HepG2 (cell line): ENCODE measurements around the gene HAGH. TPM values are rescaled to one million over a fixed set of nuclear protein-coding genes. Genes with fewer than 3 reads are reported as not detected.

Source experiments
- HNF4A ChIP-seq: sonication (generic); formaldehyde crosslinking; IDR thresholded peaks from 2 replicates; pipeline ENCODE4 v1.4.0; 2020; ENCODE audit warnings: missing genetic modification reagents
- KLF16 ChIP-seq, 2 experiments: sonication (generic) in 1 of 2; formaldehyde crosslinking in 1 of 2; IDR thresholded peaks; 2 replicates each; pipeline versions ENCODE4 v1.6.1 to v1.8.0; 2016 to 2023; ENCODE audit warnings: missing genetic modification reagents in 2 of 2, missing compliant biosample characterization in 1 of 2
- NR3C1 ChIP-seq: sonication (generic); formaldehyde crosslinking; IDR thresholded peaks from 2 replicates; pipeline ENCODE4 v1.4.0; 2020; ENCODE audit warnings: missing genetic modification reagents
- POGK ChIP-seq: sonication (generic); formaldehyde crosslinking; conservative IDR thresholded peaks from 2 replicates; pipeline ENCODE4 v1.8.0; 2022; ENCODE audit warnings: mild to moderate bottlenecking, moderate library complexity, missing genetic modification reagents
- POLR2AphosphoS2 ChIP-seq: IDR thresholded peaks from 2 replicates; pipeline ENCODE4 v1.6.1; 2011; ENCODE audit warnings: low read depth, low read length, improper control_type of control experiment
- TMF1 ChIP-seq: sonication (generic); formaldehyde crosslinking; IDR thresholded peaks from 2 replicates; pipeline ENCODE4 v1.8.1; 2022; ENCODE audit warnings: low read depth, missing genetic modification reagents
- ZNF331 ChIP-seq: sonication (generic); formaldehyde crosslinking; IDR thresholded peaks from 2 replicates; pipeline ENCODE4 v1.4.0; 2020; ENCODE audit warnings: missing genetic modification reagents
- ZNF501 ChIP-seq: sonication (generic); formaldehyde crosslinking; IDR thresholded peaks from 2 replicates; pipeline ENCODE4 v1.5.1; 2020; ENCODE audit warnings: mild to moderate bottlenecking, moderate library complexity, missing genetic modification reagents
- ZNF761 ChIP-seq: sonication (generic); formaldehyde crosslinking; conservative IDR thresholded peaks from 2 replicates; pipeline ENCODE4 v1.4.0; 2020; ENCODE audit warnings: mild to moderate bottlenecking, missing genetic modification reagents
- polyA plus RNA-seq, 8 experiments: library from polyadenylated mRNA; depleted of rRNA in 3 of 8; stranded (reverse) in 7 of 8; unstranded in 1 of 8; fragments of >200 nt; fragmentation: Illumina TruSeq in 4 of 8; extraction: Trizol in 4 of 8; gene quantifications; 2 replicates each; pipeline versions ENCODE4 v1.2.1 to v1.2.3, GENCODE V29; 2011 to 2016; ENCODE audit warnings: low read depth in 4 of 8, missing spikeins in 1 of 8, mixed read lengths in 1 of 8; ENCODE audit not compliant: insufficient read depth in 1 of 8
- total RNA-seq, 5 experiments: library from RNA; depleted of rRNA; stranded (reverse); fragments of >200 nt; fragmentation: Illumina TruSeq; extraction: Trizol; gene quantifications; 2 replicates each; pipeline ENCODE4 v1.2.3, GENCODE V29; 2016; ENCODE audit warnings: low read depth in 1 of 5
- TF ChIP-seq, protein P1 (sequence below): sonication (generic); formaldehyde crosslinking; IDR thresholded peaks from 2 replicates; pipeline ENCODE4 v1.4.0; 2020; ENCODE audit warnings: missing genetic modification reagents, mild to moderate bottlenecking, borderline replicate concordance
- TF ChIP-seq, protein P2 (sequence below): sonication (generic); formaldehyde crosslinking; IDR thresholded peaks from 2 replicates; pipeline ENCODE4 v1.8.0; 2022; ENCODE audit warnings: missing genetic modification reagents, mild to moderate bottlenecking, moderate library complexity, borderline replicate concordance
- TF ChIP-seq, protein P3 (sequence below): sonication (generic); formaldehyde crosslinking; IDR thresholded peaks from 2 replicates; pipeline ENCODE4 v1.4.0; 2020; ENCODE audit warnings: missing genetic modification reagents
- TF ChIP-seq, protein P4 (sequence below): sonication (generic); formaldehyde crosslinking; IDR thresholded peaks from 2 replicates; pipeline ENCODE4 v1.4.0; 2020; ENCODE audit warnings: missing genetic modification reagents, borderline replicate concordance

Gene HAGH
- total and polyA plus RNA-seq, 2 of the 13 experiments (the other 11 are each of a cell fraction or from before 2014, with no cell fraction given): 70.4 to 95.4 TPM

DNA sequence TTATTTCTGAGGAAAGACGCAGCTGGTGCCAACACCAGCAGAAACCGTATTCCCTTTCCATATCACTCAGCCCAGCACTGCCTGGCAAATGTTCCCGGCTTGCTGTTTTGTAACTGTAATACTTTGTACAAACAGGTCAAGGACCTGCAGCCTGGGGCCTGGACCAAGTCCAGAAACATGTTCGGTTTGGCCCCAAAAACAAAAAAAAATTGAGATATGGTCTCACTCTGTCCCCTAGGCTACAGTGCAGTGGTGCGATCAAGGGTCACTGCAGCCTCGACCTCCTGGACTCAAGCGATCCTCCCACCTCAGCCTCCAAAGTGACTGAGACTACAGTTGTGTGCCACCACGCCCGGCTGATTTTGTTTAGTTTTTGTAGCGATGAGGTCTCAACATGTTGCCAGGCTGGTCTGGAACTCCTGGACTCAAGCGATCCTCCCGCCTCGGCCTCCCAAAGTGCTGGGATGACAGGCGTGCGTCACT lies 1.2 kb downstream of the HAGH start (continued):
- TF ChIP-seq, protein P1, sequence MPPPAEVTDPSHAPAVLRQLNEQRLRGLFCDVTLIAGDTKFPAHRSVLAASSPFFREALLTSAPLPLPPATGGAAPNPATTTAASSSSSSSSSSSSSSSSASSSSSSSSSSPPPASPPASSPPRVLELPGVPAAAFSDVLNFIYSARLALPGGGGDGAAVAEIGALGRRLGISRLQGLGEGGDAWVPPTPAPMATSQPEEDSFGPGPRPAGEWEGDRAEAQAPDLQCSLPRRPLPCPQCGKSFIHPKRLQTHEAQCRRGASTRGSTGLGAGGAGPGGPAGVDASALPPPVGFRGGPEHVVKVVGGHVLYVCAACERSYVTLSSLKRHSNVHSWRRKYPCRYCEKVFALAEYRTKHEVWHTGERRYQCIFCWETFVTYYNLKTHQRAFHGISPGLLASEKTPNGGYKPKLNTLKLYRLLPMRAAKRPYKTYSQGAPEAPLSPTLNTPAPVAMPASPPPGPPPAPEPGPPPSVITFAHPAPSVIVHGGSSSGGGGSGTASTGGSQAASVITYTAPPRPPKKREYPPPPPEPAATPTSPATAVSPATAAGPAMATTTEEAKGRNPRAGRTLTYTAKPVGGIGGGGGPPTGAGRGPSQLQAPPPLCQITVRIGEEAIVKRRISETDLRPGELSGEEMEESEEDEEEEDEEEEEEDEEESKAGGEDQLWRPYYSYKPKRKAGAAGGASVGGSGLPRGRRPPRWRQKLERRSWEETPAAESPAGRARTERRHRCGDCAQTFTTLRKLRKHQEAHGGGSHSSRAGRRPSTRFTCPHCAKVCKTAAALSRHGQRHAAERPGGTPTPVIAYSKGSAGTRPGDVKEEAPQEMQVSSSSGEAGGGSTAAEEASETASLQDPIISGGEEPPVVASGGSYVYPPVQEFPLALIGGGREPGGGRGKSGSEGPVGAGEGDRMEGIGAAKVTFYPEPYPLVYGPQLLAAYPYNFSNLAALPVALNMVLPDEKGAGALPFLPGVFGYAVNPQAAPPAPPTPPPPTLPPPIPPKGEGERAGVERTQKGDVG (CRISPR knock-in tag): 0 out of 2 replicates have a peak, but pooled peaks have one; percentile 13
- TF ChIP-seq ZNF761 (no peak), ZNF331 (CRISPR knock-in tag) (0 out of 2 replicates have a peak, but pooled peaks have one; percentile 15), HNF4A (peak; percentile 98), POLR2AphosphoS2 (no peak), ZNF501 (CRISPR knock-in tag) (no peak; the same call in 1 of the 2 replicates), NR3C1 (CRISPR knock-in tag) (no peak), POGK (CRISPR knock-in tag) (0 out of 2 replicates have a peak, but pooled peaks have one; percentile 11), KLF16 (CRISPR knock-in tag; IDR thresholded peaks at IDR 0.05) (no peak), TMF1 (CRISPR knock-in tag) (no peak)
- TF ChIP-seq, protein P2, sequence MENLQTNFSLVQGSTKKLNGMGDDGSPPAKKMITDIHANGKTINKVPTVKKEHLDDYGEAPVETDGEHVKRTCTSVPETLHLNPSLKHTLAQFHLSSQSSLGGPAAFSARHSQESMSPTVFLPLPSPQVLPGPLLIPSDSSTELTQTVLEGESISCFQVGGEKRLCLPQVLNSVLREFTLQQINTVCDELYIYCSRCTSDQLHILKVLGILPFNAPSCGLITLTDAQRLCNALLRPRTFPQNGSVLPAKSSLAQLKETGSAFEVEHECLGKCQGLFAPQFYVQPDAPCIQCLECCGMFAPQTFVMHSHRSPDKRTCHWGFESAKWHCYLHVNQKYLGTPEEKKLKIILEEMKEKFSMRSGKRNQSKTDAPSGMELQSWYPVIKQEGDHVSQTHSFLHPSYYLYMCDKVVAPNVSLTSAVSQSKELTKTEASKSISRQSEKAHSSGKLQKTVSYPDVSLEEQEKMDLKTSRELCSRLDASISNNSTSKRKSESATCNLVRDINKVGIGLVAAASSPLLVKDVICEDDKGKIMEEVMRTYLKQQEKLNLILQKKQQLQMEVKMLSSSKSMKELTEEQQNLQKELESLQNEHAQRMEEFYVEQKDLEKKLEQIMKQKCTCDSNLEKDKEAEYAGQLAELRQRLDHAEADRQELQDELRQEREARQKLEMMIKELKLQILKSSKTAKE: no peak
- TF ChIP-seq, protein P3, sequence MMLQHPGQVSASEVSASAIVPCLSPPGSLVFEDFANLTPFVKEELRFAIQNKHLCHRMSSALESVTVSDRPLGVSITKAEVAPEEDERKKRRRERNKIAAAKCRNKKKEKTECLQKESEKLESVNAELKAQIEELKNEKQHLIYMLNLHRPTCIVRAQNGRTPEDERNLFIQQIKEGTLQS (CRISPR knock-in tag): no peak
- TF ChIP-seq, protein P4, sequence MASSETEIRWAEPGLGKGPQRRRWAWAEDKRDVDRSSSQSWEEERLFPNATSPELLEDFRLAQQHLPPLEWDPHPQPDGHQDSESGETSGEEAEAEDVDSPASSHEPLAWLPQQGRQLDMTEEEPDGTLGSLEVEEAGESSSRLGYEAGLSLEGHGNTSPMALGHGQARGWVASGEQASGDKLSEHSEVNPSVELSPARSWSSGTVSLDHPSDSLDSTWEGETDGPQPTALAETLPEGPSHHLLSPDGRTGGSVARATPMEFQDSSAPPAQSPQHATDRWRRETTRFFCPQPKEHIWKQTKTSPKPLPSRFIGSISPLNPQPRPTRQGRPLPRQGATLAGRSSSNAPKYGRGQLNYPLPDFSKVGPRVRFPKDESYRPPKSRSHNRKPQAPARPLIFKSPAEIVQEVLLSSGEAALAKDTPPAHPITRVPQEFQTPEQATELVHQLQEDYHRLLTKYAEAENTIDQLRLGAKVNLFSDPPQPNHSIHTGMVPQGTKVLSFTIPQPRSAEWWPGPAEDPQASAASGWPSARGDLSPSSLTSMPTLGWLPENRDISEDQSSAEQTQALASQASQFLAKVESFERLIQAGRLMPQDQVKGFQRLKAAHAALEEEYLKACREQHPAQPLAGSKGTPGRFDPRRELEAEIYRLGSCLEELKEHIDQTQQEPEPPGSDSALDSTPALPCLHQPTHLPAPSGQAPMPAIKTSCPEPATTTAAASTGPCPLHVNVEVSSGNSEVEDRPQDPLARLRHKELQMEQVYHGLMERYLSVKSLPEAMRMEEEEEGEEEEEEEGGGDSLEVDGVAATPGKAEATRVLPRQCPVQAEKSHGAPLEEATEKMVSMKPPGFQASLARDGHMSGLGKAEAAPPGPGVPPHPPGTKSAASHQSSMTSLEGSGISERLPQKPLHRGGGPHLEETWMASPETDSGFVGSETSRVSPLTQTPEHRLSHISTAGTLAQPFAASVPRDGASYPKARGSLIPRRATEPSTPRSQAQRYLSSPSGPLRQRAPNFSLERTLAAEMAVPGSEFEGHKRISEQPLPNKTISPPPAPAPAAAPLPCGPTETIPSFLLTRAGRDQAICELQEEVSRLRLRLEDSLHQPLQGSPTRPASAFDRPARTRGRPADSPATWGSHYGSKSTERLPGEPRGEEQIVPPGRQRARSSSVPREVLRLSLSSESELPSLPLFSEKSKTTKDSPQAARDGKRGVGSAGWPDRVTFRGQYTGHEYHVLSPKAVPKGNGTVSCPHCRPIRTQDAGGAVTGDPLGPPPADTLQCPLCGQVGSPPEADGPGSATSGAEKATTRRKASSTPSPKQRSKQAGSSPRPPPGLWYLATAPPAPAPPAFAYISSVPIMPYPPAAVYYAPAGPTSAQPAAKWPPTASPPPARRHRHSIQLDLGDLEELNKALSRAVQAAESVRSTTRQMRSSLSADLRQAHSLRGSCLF (CRISPR knock-in tag): no peak
